RWPE1 (cell line): ENCODE measurements around the gene UIMC1.
"Not testable (repeated sequence)": the region's sequence is repeated elsewhere in the genome, so short reads cannot be mapped to it uniquely, and the experiment has no call there.

Source experiments
- CTCF ChIA-PET: fragments of 350-600 bp; sonication (Branson Sonifier 250); formaldehyde crosslinking; extraction: SDS; loops from one replicate; lab custom pipeline; 2021; lab: Yijun Ruan, JAX
- POLR2A ChIA-PET: fragments of 400-600 bp; formaldehyde crosslinking; extraction: SDS; loops from one replicate; lab custom pipeline; 2020; ENCODE audit warnings: antibody characterized with exemption; ENCODE audit not compliant: low non-redundant PET; lab: Yijun Ruan, JAX
- DNase-seq: peaks from one replicate; pipeline ENCODE4 v3.0.0; 2012; ENCODE audit warnings: low spot score
- H3K27ac ChIP-seq: fragments of 450-650 bp; 2 replicates; pipeline ENCODE4 v1.5.1; 2017
- TF ChIP-seq, protein P1 (sequence below): fragments of 450-650 bp; conservative IDR thresholded peaks from 2 replicates; pipeline ENCODE4 v1.5.1; 2017; ENCODE audit warnings: low read depth, mild to moderate bottlenecking

Gene UIMC1

DNA sequence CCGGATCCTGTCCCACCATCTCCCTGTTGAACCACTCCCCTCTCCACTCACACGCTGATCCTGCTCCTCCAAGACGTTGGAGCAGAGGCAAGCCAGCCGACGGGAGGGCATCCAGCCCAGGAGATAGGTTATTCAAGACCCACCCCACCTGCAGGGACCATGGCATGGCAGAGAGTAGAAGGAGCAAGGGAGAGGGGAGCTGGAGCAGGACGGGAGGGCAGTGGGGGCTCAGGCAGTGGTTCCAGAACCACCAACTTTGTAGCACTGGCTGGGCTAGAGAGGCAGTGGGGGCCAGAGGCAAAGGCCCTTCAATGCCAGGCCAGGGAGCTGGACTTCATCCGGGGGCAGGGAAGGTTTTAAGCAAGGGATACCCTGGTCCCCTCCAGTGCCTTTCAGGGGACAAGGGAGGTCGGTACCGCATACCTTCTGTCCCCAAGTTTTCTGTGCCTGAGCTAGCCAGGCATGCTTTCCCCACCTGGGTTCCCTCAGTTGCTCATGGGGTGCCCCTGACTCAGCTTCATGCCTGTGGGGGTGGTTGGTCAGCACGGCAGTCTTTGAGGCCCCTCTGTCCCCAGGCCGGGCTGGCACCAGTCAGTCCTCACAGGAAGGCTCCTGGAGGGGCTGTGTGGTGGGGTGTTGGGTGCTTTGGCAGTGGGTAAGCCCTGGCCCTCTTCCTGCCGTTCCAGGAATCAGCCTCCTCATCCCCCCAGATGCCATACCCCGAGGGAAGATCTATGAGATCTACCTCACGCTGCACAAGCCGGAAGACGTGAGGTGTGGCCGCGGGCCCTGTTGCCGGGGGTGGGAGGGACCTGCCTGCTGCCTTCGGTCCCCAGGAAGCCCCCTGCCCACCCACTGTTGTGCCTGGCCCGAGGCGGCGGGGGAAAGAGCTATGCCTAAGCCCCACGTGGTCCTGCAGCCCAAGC, 129.8 kb downstream of the UIMC1 start:
- ChIA-PET CTCF (interaction anchor here (0.7 to 1.6 kb wide), 3 partner anchors 11 to 243 kb away, joined by 3 to 5 read pairs (median 4); no protein-coding TSS in a partner anchor), POLR2A (no interaction called here)

DNA sequence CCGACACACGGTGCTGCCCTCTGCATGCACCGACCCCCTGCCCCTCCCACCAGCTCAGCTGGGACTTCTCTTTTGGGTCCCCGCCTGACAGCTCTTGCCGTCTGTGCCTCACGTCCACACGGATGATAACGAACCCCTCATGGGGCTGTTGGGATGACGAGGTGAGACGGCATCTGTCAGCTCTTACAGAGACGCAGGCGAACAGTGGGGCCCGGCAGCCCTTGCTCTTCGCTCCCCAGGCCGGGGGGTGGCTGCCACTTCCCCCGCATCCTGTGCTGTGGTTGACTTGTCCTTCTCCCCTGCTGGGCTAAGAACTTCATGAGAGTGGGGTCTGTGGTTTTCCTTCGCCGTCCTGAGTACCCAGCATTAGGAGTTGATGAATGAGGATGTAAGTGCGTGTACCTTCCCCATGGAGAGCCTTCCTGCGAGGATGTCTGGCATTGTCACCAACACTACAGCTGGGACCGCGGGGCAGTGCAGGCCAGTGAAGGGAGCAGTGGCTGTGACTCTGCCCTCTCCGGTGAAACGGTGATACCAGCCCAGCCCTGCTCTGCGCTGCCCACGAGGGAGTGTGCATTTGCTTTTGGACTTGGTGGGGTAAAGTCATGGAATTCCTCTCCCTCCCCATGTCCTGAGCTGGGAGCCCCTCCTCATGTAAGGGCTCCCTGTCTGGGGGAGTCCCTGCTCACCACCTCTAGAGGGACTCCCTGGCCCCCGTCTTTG, 130.6 kb downstream of the UIMC1 start:
- no peak overlapping the region for H3K27ac ChIP-seq
- POLR2A ChIA-PET, result no interaction called here
- CTCF ChIA-PET, result interaction anchor here (0.7 to 1.6 kb wide), 3 partner anchors 10 to 216 kb away, joined by 3 to 5 read pairs (median 4); no protein-coding TSS in a partner anchor
- DNase-seq, result no peak
- TF ChIP-seq, protein P1, sequence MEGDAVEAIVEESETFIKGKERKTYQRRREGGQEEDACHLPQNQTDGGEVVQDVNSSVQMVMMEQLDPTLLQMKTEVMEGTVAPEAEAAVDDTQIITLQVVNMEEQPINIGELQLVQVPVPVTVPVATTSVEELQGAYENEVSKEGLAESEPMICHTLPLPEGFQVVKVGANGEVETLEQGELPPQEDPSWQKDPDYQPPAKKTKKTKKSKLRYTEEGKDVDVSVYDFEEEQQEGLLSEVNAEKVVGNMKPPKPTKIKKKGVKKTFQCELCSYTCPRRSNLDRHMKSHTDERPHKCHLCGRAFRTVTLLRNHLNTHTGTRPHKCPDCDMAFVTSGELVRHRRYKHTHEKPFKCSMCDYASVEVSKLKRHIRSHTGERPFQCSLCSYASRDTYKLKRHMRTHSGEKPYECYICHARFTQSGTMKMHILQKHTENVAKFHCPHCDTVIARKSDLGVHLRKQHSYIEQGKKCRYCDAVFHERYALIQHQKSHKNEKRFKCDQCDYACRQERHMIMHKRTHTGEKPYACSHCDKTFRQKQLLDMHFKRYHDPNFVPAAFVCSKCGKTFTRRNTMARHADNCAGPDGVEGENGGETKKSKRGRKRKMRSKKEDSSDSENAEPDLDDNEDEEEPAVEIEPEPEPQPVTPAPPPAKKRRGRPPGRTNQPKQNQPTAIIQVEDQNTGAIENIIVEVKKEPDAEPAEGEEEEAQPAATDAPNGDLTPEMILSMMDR, result no peak

More for the DNA sequence above, 129.8 kb downstream of the UIMC1 start:
- no peak overlapping the region for H3K27ac ChIP-seq
- TF ChIP-seq, protein P1, result no peak
- no peak for DNase-seq

DNA sequence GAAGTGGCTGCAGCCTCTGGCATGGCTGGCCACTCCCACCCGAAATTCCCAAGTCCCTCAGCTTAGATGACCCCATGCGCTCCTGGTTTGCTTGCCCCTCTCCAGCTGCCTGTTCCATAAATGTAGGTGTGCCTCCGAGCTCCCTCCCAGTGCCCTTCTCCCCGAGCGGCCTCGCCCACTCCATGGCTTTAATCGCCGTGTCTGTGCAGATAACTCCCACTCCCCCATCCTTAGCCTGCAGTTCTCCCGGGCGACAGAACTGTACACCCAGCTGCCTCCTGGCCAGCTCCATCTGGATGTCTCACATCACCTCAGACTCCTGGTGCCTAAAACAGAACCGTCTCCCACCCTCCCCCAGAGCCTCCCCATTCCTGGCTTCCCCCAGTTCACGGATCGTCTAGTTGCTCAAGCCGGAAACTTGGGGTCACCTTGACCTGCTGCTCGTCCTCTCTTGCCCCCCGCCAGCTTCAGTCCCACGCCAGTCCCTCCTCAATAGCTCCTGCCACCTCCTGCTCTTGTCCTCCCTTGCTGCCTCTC, 131.5 kb downstream of the UIMC1 start:
- DNase-seq, result no peak
- H3K27ac ChIP-seq, result no peak overlapping the region
- TF ChIP-seq, protein P1, result no peak
- ChIA-PET POLR2A (no interaction called here), CTCF (interaction anchor here (0.6 to 1.3 kb wide), 2 partner anchors 182 to 214 kb away, joined by 3 to 4 read pairs; no protein-coding TSS in a partner anchor)

DNA sequence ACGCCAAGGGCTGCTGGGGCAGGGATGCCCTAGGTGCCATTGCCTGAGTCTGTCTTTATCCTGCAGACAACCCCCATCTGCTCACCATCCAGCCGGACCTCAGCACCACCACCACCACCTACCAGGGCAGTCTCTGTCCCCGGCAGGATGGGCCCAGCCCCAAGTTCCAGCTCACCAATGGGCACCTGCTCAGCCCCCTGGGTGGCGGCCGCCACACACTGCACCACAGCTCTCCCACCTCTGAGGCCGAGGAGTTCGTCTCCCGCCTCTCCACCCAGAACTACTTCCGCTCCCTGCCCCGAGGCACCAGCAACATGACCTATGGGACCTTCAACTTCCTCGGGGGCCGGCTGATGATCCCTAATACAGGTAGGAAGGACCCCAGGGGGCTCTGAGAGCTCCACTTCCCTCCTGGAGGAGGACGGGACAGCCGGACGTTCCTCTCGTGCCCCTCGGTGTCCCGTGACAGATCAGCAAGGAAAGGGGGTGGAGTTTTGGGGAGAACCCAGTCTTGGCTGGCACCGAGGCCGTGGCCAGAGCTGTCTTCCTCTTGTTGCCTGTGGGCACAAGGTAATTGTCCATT, 132.3 kb downstream of the UIMC1 start:
- TF ChIP-seq, protein P1, result no peak
- H3K27ac ChIP-seq, result no peak overlapping the region
- ChIA-PET CTCF (interaction anchor here (0.6 to 1.3 kb wide), 2 partner anchors 83 to 214 kb away, joined by 3 to 4 read pairs; no protein-coding TSS in a partner anchor), POLR2A (no interaction called here)
- no peak for DNase-seq

DNA sequence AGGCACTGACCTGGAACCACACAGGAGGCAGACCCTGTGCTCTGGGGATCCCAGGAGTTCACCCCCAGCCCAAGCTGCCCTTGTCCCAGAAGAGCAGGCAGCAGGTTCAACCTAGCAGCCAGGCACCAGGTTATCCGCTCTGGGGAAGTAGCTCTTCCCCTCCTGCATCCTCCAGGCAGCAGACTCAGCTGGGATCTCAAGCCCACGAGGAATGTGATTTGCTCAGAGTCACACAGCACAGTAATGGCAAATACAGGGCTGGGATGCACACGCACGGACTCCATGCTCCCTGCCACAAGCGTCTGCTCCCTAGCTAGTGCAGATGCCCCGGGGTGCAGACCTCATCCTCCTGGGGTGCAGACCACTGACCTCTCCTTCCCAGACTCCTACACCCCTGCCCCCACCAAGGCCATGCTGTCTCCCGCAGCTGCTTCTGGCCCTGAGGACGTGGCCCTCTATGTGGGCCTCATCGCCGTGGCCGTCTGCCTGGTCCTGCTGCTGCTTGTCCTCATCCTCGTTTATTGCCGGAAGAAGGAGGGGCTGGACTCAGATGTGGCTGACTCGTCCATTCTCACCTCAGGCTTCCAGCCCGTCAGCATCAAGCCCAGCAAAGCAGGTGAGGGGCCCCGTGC, 132.9 kb downstream of the UIMC1 start:
- ChIA-PET POLR2A (no interaction called here), CTCF (interaction anchor here (0.6 to 1.3 kb wide), 2 partner anchors 82 to 213 kb away, joined by 3 to 4 read pairs; no protein-coding TSS in a partner anchor)
- TF ChIP-seq, protein P1, result no peak
- no peak overlapping the region for H3K27ac ChIP-seq
- DNase-seq, result no peak

DNA sequence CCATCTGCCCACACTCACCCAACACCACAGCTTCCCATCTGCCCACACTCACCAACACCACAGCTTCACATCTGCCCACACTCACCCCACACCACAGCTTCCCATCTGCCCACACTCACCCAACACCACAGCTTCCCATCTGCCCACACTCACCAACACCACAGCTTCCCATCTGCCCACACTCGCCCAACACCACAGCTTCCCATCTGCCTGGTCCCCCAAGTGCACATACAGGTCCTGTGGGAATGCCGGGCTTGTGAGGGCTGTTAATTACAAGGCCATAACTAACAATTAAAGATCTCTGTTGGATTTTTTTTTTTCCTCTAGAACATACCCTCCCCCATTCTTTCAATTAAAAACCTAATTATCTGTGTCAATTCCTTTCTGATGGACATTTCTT, 133.6 kb downstream of the UIMC1 start:
- H3K27ac ChIP-seq, DNase-seq, CTCF ChIA-PET, POLR2A ChIA-PET: not testable (repeated sequence)

DNA sequence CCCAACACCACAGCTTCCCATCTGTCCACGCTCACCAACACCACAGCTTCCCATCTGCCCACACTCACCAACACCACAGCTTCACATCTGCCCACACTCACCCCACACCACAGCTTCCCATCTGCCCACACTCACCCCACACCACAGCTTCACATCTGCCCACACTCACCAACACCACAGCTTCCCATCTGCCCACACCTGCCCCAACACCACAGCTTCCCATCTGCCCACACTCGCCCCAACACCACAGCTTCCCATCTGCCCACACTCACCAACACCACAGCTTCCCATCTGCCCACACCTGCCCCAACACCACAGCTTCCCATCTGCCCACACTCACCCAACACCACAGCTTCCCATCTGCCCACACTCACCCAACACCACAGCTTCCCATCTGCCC, 134.0 kb downstream of the UIMC1 start:
- CTCF ChIA-PET, result interaction anchor here (0.6 kb wide), 1 partner anchor 79 kb away, joined by 3 read pairs; no protein-coding TSS in a partner anchor
- POLR2A ChIA-PET, DNase-seq, H3K27ac ChIP-seq: not testable (repeated sequence)

DNA sequence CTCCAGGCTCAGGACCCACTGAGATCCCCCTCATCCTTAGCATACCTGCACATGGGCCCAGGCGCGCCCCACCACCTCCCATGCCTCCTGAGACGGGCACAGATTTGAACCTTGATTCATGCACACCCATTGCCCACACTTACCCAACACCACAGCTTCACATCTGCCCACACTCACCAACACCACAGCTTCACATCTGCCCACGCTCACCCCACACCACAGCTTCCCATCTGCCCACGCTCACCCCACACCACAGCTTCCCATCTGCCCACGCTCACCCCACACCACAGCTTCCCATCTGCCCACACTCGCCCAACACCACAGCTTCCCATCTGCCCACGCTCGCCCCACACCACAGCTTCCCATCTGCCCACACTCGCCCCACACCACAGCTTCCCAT, 135.9 kb downstream of the UIMC1 start:
- H3K27ac ChIP-seq, POLR2A ChIA-PET, DNase-seq: not testable (repeated sequence)
- CTCF ChIA-PET, result interaction anchor here (0.5 to 1.0 kb wide), 6 partner anchors 8 to 268 kb away, joined by 3 to 4 read pairs (median 3); no protein-coding TSS in a partner anchor
